HepG2 (cell line): Measurements from ENCODE around the gene PKD1L1. TPM values are rescaled to one million over a fixed set of nuclear protein-coding genes. Genes with fewer than 3 reads are reported as not detected.

Experiments used
- ATAC-seq: fragments of 200-7000 bp; cut with Tn5 transposase; 3 replicates; pipeline ENCODE4 v1.9.1; 2020; ENCODE audit warnings: mild to moderate bottlenecking, moderate library complexity
- BruUV-seq: library from RNA; stranded (reverse); fragments of 400-500 nt; replicated peaks from 2 replicates; lab custom pipeline; 2021; lab: Mats Ljungman, UMichigan
- CTCF ChIA-PET: fragments of 300-600 bp; formaldehyde crosslinking; extraction: SDS; loops from one replicate; lab custom pipeline; 2021; ENCODE audit warnings: low total read pairs, inconsistent platforms, low intra/inter-chr PET ratio; lab: Yijun Ruan, JAX
- POLR2A ChIA-PET: fragments of 350-600 bp; sonication (Branson Sonifier 250); formaldehyde crosslinking; loops from one replicate; lab custom pipeline; 2020; ENCODE audit warnings: antibody characterized with exemption, inconsistent platforms; lab: Yijun Ruan, JAX
- DNase-seq: peaks from one replicate; pipeline ENCODE4 v3.0.0-alpha.2; 2015; ENCODE audit warnings: low spot score
- FAIRE-seq: peaks from 3 replicates; lab custom pipeline; 2011; peaks lifted over from hg19 to GRCh38; lab: Jason Lieb, UNC
- H2AFZ ChIP-seq: one replicate; pipeline ENCODE4 v1.6.1; 2011; ENCODE audit warnings: low read length, inconsistent platforms
- H3K27ac ChIP-seq: fragments of 300-600 bp; 3 replicates; pipeline ENCODE4 v1.8.0; 2011; ENCODE audit warnings: mixed run types, mild to moderate bottlenecking, mixed read lengths, low read length, inconsistent platforms; ENCODE audit not compliant: insufficient read depth; ENCODE audit errors: extremely low read length
- H3K27me3 ChIP-seq, 2 experiments: fragments of 200-600 bp in 1 of 2; 2 replicates in 1 of 2; 3 replicates in 1 of 2; pipeline versions ENCODE4 v1.6.0 to v1.8.0; 2011; ENCODE audit warnings: low read length in 2 of 2, mild to moderate bottlenecking in 2 of 2, moderate library complexity in 2 of 2, inconsistent platforms in 1 of 2; ENCODE audit not compliant: insufficient read depth in 2 of 2, control insufficient read depth in 1 of 2
- H3K36me3 ChIP-seq, 2 experiments: fragments of 200-600 bp in 1 of 2; replicated peaks in 1 of 2; 2 replicates in 1 of 2; 3 replicates in 1 of 2; pipeline versions ENCODE4 v1.5.1 to v1.8.0; 2011; ENCODE audit warnings: low read length in 2 of 2, inconsistent platforms in 1 of 2; ENCODE audit not compliant: insufficient read depth in 2 of 2, control insufficient read depth in 1 of 2
- H3K4me1 ChIP-seq: 2 replicates; pipeline ENCODE4 v1.5.1; 2012; ENCODE audit warnings: low read length, inconsistent platforms; ENCODE audit not compliant: insufficient read depth
- H3K4me2 ChIP-seq: 2 replicates; pipeline ENCODE4 v1.6.0; 2011; ENCODE audit warnings: low read depth, low read length, inconsistent platforms
- H3K4me3 ChIP-seq, 3 experiments: fragments of 200-600 bp in 1 of 3; sonication (generic), shearing (Covaris generic) in 1 of 3; replicated peaks in 1 of 3; 2 replicates each; pipeline ENCODE4 v1.5.1; 2011 to 2016; ENCODE audit warnings: low read length in 3 of 3, inconsistent platforms in 2 of 3, low read depth in 2 of 3, mild to moderate bottlenecking in 2 of 3, control low read depth in 1 of 3, mixed read lengths in 1 of 3; ENCODE audit not compliant: insufficient read depth in 1 of 3
- H3K79me2 ChIP-seq: one replicate; pipeline ENCODE4 v1.6.1; 2011; ENCODE audit warnings: low read length, inconsistent platforms; ENCODE audit not compliant: insufficient read depth
- H3K9ac ChIP-seq: 2 replicates; pipeline ENCODE4 v1.6.0; 2011; ENCODE audit warnings: mild to moderate bottlenecking, low read depth, low read length, inconsistent platforms; ENCODE audit not compliant: insufficient read depth
- H3K9me3 ChIP-seq: 2 replicates; pipeline ENCODE4 v1.5.1; 2012; ENCODE audit warnings: mild to moderate bottlenecking, low read length
- H4K20me1 ChIP-seq: 2 replicates; pipeline ENCODE4 v1.6.0; 2011; ENCODE audit warnings: inconsistent platforms, mild to moderate bottlenecking, low read length, moderate library complexity; ENCODE audit not compliant: insufficient read depth
- ADNP ChIP-seq: sonication (generic); formaldehyde crosslinking; IDR thresholded peaks from 2 replicates; pipeline ENCODE4 v1.4.0; 2020; ENCODE audit warnings: missing genetic modification reagents
- ARID2 ChIP-seq: sonication (generic); formaldehyde crosslinking; IDR thresholded peaks from 2 replicates; pipeline ENCODE4 v1.8.1; 2022; ENCODE audit warnings: mild to moderate bottlenecking, missing genetic modification reagents, borderline replicate concordance
- PAF1 ChIP-seq: IDR thresholded peaks from 2 replicates; pipeline ENCODE4 v1.6.1; 2016; ENCODE audit warnings: missing genetic modification reagents, missing compliant biosample characterization
- SRF ChIP-seq: IDR thresholded peaks from 2 replicates; pipeline ENCODE4 v1.6.1; 2011; ENCODE audit warnings: mild to moderate bottlenecking, low read depth, low read length, moderate library complexity
- ZNF703 ChIP-seq: sonication (generic); formaldehyde crosslinking; IDR thresholded peaks from 2 replicates; pipeline ENCODE4 v1.5.1; 2020; ENCODE audit warnings: missing genetic modification reagents, mild to moderate bottlenecking, moderate library complexity, borderline replicate concordance
- WGBS: methylation state at CpG from one replicate; pipeline ENCODE4 v1.1.6; 2017; ENCODE audit warnings: low lambda C conversion rate; 5-methylcytosine and 5-hydroxymethylcytosine counted together
- in situ Hi-C: cut with HindIII; loops from 2 replicates; pipeline ENCODE4 v1.10.0; 2017; ENCODE audit warnings: low pct_unique_long_range_greater_than_20kb; ENCODE audit not compliant: extremely low pct_ligation_motif_present
- intact Hi-C: fragments of 100-400 bp; cut with micrococcal nuclease; formaldehyde crosslinking; loops from one replicate; pipeline ENCODE4 v1.10.0; 2022; ENCODE audit not compliant: unreplicated experiment
- polyA plus RNA-seq, 8 experiments: library from polyadenylated mRNA; depleted of rRNA in 3 of 8; stranded (reverse) in 7 of 8; unstranded in 1 of 8; fragments of >200 nt; fragmentation: Illumina TruSeq in 4 of 8; extraction: Trizol in 4 of 8; gene quantifications; 2 replicates each; pipeline versions ENCODE4 v1.2.1 to v1.2.3, GENCODE V29; 2011 to 2016; ENCODE audit warnings: low read depth in 4 of 8, missing spikeins in 1 of 8, mixed read lengths in 1 of 8; ENCODE audit not compliant: insufficient read depth in 1 of 8
- total RNA-seq, 5 experiments: library from RNA; depleted of rRNA; stranded (reverse); fragments of >200 nt; fragmentation: Illumina TruSeq; extraction: Trizol; gene quantifications; 2 replicates each; pipeline ENCODE4 v1.2.3, GENCODE V29; 2016; ENCODE audit warnings: low read depth in 1 of 5
- TF ChIP-seq, protein P1 (sequence below): sonication (generic); formaldehyde crosslinking; IDR thresholded peaks from 2 replicates; pipeline ENCODE4 v1.5.1; 2020; ENCODE audit warnings: mild to moderate bottlenecking, missing genetic modification reagents, moderate library complexity
- TF ChIP-seq, protein P2 (sequence below): sonication (generic); formaldehyde crosslinking; IDR thresholded peaks from 2 replicates; pipeline ENCODE4 v1.4.0; 2020; ENCODE audit warnings: missing genetic modification reagents, mild to moderate bottlenecking, borderline replicate concordance
- TF ChIP-seq, protein P3 (sequence below): sonication (generic); formaldehyde crosslinking; IDR thresholded peaks from 2 replicates; pipeline ENCODE4 v1.4.0; 2020; ENCODE audit warnings: mild to moderate bottlenecking, missing genetic modification reagents
- TF ChIP-seq, protein P4 (sequence below): IDR thresholded peaks from 2 replicates; pipeline ENCODE4 v1.6.1; 2016; ENCODE audit warnings: low read depth, control low read depth

Gene PKD1L1
- total and polyA plus RNA-seq, 2 of the 13 experiments (the other 11 are each of a cell fraction or from before 2014, with no cell fraction given), result 0.01 TPM; not detected in 1

DNA sequence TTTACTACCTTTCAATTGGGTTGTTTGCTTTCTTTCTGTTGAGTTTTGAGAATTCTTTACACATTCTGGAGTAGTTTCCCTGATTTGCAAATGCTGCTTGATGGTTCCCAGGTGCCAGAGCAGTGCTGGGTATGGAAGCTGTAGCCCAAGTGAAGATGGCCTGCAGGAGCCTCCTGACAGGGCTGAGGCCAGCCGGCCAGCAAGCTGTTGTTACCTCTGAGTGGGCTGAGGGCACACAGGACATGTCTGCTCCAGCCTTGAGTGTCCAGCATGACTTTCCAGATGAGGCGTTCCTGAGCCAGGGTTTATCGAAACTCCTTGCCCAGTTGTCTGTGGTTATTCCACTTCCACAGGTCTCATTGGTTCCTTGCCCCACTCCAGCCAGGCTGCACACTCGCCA is 201.8 kb downstream of the PKD1L1 start:
- Histone ChIP-seq H4K20me1 (no peaks in the 10 kb centered on the region), H3K4me3 (no peak overlapping the region), H3K4me1 (peaks cover 20% of the 10 kb centered on the region), H2AFZ (no peak overlapping the region), H3K27ac (no peak overlapping the region), H3K27me3 (no peaks in the 10 kb centered on the region), H3K36me3 (no peaks in the 10 kb centered on the region), H3K9ac (no peak overlapping the region), H3K4me2 (no peak overlapping the region), H3K79me2 (no peaks in the 10 kb centered on the region), H3K9me3 (no peaks in the 10 kb centered on the region)
- no peak for FAIRE-seq
- no peak for DNase-seq
- POLR2A ChIA-PET, result no interaction called here
- no peak for ATAC-seq
- in situ Hi-C loops (no loop called here), intact Hi-C loops (no loop called here)
- TF ChIP-seq SRF, result no peak
- TF ChIP-seq, protein P1, sequence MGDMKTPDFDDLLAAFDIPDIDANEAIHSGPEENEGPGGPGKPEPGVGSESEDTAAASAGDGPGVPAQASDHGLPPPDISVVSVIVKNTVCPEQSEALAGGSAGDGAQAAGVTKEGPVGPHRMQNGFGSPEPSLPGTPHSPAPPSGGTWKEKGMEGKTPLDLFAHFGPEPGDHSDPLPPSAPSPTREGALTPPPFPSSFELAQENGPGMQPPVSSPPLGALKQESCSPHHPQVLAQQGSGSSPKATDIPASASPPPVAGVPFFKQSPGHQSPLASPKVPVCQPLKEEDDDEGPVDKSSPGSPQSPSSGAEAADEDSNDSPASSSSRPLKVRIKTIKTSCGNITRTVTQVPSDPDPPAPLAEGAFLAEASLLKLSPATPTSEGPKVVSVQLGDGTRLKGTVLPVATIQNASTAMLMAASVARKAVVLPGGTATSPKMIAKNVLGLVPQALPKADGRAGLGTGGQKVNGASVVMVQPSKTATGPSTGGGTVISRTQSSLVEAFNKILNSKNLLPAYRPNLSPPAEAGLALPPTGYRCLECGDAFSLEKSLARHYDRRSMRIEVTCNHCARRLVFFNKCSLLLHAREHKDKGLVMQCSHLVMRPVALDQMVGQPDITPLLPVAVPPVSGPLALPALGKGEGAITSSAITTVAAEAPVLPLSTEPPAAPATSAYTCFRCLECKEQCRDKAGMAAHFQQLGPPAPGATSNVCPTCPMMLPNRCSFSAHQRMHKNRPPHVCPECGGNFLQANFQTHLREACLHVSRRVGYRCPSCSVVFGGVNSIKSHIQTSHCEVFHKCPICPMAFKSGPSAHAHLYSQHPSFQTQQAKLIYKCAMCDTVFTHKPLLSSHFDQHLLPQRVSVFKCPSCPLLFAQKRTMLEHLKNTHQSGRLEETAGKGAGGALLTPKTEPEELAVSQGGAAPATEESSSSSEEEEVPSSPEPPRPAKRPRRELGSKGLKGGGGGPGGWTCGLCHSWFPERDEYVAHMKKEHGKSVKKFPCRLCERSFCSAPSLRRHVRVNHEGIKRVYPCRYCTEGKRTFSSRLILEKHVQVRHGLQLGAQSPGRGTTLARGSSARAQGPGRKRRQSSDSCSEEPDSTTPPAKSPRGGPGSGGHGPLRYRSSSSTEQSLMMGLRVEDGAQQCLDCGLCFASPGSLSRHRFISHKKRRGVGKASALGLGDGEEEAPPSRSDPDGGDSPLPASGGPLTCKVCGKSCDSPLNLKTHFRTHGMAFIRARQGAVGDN, result 0 out of 2 replicates have a peak, but pooled peaks have one; percentile 14
- CTCF ChIA-PET, result no interaction called here
- BruUV-seq, result no TSS peak
- WGBS, result 100% methylated on average over 2 of the region's 4 CpGs

DNA sequence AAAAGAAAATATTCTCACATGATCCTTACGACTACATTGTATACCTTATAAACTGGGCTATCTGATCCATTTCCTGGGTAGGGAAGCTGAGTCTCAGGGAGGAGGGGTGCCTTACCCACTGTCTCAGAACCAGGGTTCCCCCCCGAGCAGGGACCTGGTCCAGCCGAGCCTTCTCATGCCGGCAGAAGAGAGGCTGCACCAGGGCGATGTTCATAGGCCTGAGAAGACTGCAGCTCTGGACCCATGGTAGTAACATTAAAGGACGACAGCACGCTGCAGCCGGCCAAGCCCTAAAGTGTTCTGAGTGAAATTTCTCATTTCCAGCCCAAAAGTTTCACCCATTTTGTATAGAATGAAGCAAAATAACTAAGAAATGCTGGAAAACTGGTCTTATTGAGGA is 203.4 kb downstream of the PKD1L1 start:
- POLR2A ChIA-PET, result interaction anchor here (1.3 kb wide), 1 partner anchor 18 kb away, joined by 3 read pairs; no protein-coding TSS in a partner anchor
- no peak for FAIRE-seq
- BruUV-seq, result no TSS peak
- TF ChIP-seq ZNF703 (CRISPR knock-in tag), result no peak
- TF ChIP-seq ARID2, result no peak
- TF ChIP-seq, protein P2, sequence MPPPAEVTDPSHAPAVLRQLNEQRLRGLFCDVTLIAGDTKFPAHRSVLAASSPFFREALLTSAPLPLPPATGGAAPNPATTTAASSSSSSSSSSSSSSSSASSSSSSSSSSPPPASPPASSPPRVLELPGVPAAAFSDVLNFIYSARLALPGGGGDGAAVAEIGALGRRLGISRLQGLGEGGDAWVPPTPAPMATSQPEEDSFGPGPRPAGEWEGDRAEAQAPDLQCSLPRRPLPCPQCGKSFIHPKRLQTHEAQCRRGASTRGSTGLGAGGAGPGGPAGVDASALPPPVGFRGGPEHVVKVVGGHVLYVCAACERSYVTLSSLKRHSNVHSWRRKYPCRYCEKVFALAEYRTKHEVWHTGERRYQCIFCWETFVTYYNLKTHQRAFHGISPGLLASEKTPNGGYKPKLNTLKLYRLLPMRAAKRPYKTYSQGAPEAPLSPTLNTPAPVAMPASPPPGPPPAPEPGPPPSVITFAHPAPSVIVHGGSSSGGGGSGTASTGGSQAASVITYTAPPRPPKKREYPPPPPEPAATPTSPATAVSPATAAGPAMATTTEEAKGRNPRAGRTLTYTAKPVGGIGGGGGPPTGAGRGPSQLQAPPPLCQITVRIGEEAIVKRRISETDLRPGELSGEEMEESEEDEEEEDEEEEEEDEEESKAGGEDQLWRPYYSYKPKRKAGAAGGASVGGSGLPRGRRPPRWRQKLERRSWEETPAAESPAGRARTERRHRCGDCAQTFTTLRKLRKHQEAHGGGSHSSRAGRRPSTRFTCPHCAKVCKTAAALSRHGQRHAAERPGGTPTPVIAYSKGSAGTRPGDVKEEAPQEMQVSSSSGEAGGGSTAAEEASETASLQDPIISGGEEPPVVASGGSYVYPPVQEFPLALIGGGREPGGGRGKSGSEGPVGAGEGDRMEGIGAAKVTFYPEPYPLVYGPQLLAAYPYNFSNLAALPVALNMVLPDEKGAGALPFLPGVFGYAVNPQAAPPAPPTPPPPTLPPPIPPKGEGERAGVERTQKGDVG (CRISPR knock-in tag), result no peak
- TF ChIP-seq, protein P3, sequence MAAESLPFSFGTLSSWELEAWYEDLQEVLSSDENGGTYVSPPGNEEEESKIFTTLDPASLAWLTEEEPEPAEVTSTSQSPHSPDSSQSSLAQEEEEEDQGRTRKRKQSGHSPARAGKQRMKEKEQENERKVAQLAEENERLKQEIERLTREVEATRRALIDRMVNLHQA (CRISPR knock-in tag), result no peak
- TF ChIP-seq ADNP (CRISPR knock-in tag), result no peak
- TF ChIP-seq PAF1 (CRISPR knock-in tag), result no peak
- TF ChIP-seq, protein P4, sequence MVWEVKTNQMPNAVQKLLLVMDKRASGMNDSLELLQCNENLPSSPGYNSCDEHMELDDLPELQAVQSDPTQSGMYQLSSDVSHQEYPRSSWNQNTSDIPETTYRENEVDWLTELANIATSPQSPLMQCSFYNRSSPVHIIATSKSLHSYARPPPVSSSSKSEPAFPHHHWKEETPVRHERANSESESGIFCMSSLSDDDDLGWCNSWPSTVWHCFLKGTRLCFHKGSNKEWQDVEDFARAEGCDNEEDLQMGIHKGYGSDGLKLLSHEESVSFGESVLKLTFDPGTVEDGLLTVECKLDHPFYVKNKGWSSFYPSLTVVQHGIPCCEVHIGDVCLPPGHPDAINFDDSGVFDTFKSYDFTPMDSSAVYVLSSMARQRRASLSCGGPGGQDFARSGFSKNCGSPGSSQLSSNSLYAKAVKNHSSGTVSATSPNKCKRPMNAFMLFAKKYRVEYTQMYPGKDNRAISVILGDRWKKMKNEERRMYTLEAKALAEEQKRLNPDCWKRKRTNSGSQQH (CRISPR knock-in tag), result no peak

More for the DNA sequence above, 203.4 kb downstream of the PKD1L1 start:
- no peaks in the 10 kb centered on the region for H3K9me3 ChIP-seq
- H3K4me2 ChIP-seq, result no peak overlapping the region
- no peaks in the 10 kb centered on the region for H3K27me3 ChIP-seq
- peaks cover 34% of the 10 kb centered on the region for H3K4me1 ChIP-seq
- no peak overlapping the region for H3K4me3 ChIP-seq
- H3K36me3 ChIP-seq, result no peaks in the 10 kb centered on the region
- ATAC-seq, result no peak
- H3K9ac ChIP-seq, result no peak overlapping the region
- in situ Hi-C loops (no loop called here), intact Hi-C loops (no loop called here)
- H2AFZ ChIP-seq, result no peak overlapping the region
- no peaks in the 10 kb centered on the region for H3K79me2 ChIP-seq
- H4K20me1 ChIP-seq, result no peaks in the 10 kb centered on the region
- WGBS, result 95% methylated on average over 8 of the region's 8 CpGs
- DNase-seq, result no peak
- no peak overlapping the region for H3K27ac ChIP-seq
- CTCF ChIA-PET, result no interaction called here
